Right lobe of liver (tissue), 4 donors: Measurements from ENCODE around the gene GNPAT.

Experiments used
- POLR2A ChIP-seq: fragments of 450-650 bp; IDR thresholded peaks from one replicate; pipeline ENCODE4 v1.6.1; 2017; ENCODE audit warnings: antibody characterized with exemption, mild to moderate bottlenecking
- TF ChIP-seq, protein P1 (sequence below), 4 donors: fragments of 200-600 bp in 3 of 4; fragments of 450-650 bp in 1 of 4; IDR thresholded peaks; one replicate each; pipeline versions ENCODE4 v1.5.1 to v1.8.0; 2016 to 2022; ENCODE audit warnings: antibody characterized with exemption in 4 of 4, mild to moderate bottlenecking in 2 of 4
- donor health status: DM: no; HTN: no; CAD: no.
- donor health status: DM: no; HTN: no; CAD: no.
- donor health status: DM: no; HTN: yes; CAD: no.

DNA sequence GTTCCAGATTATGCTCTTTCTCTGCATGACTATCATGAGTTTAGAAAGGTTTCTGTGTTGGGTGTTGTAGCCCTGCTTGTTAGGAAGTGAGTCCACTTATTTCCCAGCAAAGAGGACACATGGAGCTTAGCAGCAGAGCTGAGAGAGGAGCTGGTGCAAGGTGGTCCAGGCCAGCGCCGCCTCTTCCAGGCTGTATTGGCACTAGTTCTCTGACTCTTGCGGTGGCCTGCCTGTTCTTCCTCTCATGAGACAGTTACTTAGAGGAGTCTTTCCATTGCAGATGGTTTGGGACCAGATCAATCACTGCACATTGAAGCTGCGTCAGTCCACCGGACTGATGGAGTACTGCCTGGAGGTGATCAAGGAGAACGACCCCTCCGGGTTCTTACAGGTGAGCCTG, 41.1 kb upstream of the GNPAT start:
- TF ChIP-seq, protein P1, sequence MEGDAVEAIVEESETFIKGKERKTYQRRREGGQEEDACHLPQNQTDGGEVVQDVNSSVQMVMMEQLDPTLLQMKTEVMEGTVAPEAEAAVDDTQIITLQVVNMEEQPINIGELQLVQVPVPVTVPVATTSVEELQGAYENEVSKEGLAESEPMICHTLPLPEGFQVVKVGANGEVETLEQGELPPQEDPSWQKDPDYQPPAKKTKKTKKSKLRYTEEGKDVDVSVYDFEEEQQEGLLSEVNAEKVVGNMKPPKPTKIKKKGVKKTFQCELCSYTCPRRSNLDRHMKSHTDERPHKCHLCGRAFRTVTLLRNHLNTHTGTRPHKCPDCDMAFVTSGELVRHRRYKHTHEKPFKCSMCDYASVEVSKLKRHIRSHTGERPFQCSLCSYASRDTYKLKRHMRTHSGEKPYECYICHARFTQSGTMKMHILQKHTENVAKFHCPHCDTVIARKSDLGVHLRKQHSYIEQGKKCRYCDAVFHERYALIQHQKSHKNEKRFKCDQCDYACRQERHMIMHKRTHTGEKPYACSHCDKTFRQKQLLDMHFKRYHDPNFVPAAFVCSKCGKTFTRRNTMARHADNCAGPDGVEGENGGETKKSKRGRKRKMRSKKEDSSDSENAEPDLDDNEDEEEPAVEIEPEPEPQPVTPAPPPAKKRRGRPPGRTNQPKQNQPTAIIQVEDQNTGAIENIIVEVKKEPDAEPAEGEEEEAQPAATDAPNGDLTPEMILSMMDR (IDR thresholded peaks at IDR 0.05): no peak
- no peak for TF ChIP-seq POLR2A
